HEK293T (cell line): Measurements from ENCODE around the gene SMAD4.

ENCODE experiments used
- BHLHE40 ChIP-seq: fragments of 450-650 bp; IDR thresholded peaks from 2 replicates; pipeline ENCODE4 v1.6.1; 2016; ENCODE audit warnings: mild to moderate bottlenecking, moderate library complexity, borderline replicate concordance
- CTBP1 ChIP-seq: fragments of 450-650 bp; IDR thresholded peaks from 2 replicates; pipeline ENCODE4 v1.6.1; 2016; ENCODE audit warnings: borderline replicate concordance
- FOXA1 ChIP-seq: fragments of 450-650 bp; IDR thresholded peaks from 2 replicates; pipeline ENCODE4 v1.6.1; 2016; ENCODE audit warnings: mild to moderate bottlenecking
- FOXM1 ChIP-seq: fragments of 450-650 bp; IDR thresholded peaks from 2 replicates; pipeline ENCODE4 v1.6.1; 2017; ENCODE audit warnings: mild to moderate bottlenecking, borderline replicate concordance
- SP1 ChIP-seq: fragments of 450-650 bp; IDR thresholded peaks from 2 replicates; pipeline ENCODE4 v1.6.1; 2017

DNA sequence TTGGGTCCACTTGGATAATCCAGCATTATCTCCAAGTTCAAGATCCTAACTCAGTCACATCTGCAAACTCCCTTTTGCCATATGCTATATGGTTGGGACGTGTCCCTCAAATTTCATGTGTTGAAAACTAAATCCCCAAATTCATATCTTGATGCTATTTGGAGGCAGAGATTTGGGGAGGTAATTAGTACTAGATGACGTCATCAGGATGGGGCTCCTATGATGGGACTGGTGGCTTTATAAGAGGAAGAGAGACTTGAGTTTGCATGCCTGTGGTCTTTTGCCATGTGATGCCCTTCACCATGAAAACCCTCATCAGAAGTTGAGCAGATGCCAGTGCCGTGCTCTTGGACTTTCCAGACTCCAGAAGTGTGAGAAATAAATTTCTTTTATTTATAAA, 16.8 kb upstream of the SMAD4 start:
- TF ChIP-seq SP1: no peak
- no peak for TF ChIP-seq FOXM1
- no peak for TF ChIP-seq CTBP1
- no peak for TF ChIP-seq BHLHE40
- no peak for TF ChIP-seq FOXA1
